Bronchial epithelial cell (primary cell): ENCODE results near the gene TRIM56. TPM values are rescaled to one million over a fixed set of nuclear protein-coding genes. Genes with fewer than 3 reads are reported as not detected.
A peak's percentile ranks its signal among the peaks of the same experiment; 100 is the strongest.
"Not testable (repeated sequence)": the region's sequence is repeated elsewhere in the genome, so short reads cannot be mapped to it uniquely, and the experiment has no call there.

ENCODE experiments used
- DNase-seq: peaks from one replicate; pipeline ENCODE4 v3.0.0-alpha.2; 2010; ENCODE audit warnings: low read depth
- FAIRE-seq: peaks from 2 replicates; lab custom pipeline; 2011; peaks lifted over from hg19 to GRCh38; lab: Jason Lieb, UNC
- H3K27me3 ChIP-seq: 2 replicates; pipeline ENCODE4 v1.5.1; 2011; ENCODE audit warnings: low read length; ENCODE audit not compliant: control insufficient read depth, insufficient read depth
- H3K36me3 ChIP-seq: 2 replicates; pipeline ENCODE4 v1.5.1; 2011; ENCODE audit warnings: low read length; ENCODE audit not compliant: control insufficient read depth, insufficient read depth
- H3K4me3 ChIP-seq: 2 replicates; pipeline ENCODE4 v1.5.1; 2011; ENCODE audit warnings: mild to moderate bottlenecking, low read depth, low read length, control low read depth
- total RNA-seq: library from RNA; depleted of rRNA; stranded (reverse); fragments of >200 nt; gene quantifications from 2 replicates; pipeline ENCODE4 v1.2.1, GENCODE V29; 2014
- TF ChIP-seq, protein P1 (sequence below): IDR thresholded peaks from 2 replicates; pipeline ENCODE4 v1.5.1; 2011; ENCODE audit warnings: mild to moderate bottlenecking, moderate library complexity, low read length, control low read depth, inconsistent platforms; ENCODE audit not compliant: insufficient read depth, severe bottlenecking

TRIM56 gene
- total RNA-seq, 1 donor from 2014 or later: 6.6 TPM

DNA sequence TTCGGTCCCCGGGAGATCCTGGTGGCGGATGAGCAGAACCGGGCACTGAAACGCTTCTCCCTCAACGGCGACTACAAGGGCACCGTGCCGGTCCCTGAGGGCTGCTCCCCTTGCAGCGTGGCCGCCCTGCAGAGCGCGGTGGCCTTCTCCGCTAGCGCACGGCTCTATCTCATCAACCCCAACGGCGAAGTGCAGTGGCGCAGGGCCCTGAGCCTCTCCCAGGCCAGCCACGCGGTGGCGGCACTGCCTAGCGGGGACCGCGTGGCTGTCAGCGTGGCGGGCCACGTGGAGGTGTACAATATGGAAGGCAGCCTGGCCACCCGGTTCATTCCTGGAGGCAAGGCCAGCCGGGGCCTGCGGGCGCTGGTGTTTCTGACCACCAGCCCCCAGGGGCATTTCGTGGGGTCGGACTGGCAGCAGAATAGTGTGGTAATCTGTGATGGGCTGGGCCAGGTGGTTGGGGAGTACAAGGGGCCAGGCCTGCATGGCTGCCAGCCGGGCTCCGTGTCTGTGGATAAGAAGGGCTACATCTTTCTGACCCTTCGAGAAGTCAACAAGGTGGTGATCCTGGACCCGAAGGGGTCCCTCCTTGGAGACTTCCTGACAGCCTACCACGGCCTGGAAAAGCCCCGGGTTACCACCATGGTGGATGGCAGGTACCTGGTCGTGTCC lies 3.7 kb downstream of the TRIM56 start:
- DNase-seq (no peak), FAIRE-seq (no peak)
- TF ChIP-seq, protein P1, sequence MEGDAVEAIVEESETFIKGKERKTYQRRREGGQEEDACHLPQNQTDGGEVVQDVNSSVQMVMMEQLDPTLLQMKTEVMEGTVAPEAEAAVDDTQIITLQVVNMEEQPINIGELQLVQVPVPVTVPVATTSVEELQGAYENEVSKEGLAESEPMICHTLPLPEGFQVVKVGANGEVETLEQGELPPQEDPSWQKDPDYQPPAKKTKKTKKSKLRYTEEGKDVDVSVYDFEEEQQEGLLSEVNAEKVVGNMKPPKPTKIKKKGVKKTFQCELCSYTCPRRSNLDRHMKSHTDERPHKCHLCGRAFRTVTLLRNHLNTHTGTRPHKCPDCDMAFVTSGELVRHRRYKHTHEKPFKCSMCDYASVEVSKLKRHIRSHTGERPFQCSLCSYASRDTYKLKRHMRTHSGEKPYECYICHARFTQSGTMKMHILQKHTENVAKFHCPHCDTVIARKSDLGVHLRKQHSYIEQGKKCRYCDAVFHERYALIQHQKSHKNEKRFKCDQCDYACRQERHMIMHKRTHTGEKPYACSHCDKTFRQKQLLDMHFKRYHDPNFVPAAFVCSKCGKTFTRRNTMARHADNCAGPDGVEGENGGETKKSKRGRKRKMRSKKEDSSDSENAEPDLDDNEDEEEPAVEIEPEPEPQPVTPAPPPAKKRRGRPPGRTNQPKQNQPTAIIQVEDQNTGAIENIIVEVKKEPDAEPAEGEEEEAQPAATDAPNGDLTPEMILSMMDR: no peak
- Histone ChIP-seq H3K4me3 (no peak overlapping the region), H3K27me3 (no peaks in the 10 kb centered on the region), H3K36me3 (peaks cover 29% of the 10 kb centered on the region)

DNA sequence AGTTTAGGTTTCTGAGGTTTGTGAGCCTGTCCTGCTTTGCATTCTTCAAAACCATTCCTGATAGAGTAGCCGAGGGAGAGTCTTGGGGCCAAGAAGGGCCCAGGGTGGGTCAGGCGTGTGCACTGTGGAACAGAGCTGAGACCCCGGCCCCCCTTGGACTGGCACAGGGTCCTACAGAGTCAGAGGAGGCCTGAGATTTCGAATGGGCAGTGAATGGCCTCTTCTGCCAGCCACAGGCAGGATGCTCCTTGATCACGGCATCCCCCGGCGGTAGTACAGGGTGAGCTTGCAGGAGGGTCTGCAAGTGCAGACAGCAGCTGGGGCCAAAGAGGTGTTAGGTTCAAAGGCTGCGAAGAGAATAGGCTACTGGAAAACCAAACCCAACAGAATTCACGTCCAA lies 4.6 kb downstream of the TRIM56 start:
- TF ChIP-seq, protein P1: no peak
- FAIRE-seq (no peak), DNase-seq (no peak)
- peaks cover 29% of the 10 kb centered on the region for H3K36me3 ChIP-seq
- H3K4me3 ChIP-seq: no peak overlapping the region
- H3K27me3 ChIP-seq: no peaks in the 10 kb centered on the region

DNA sequence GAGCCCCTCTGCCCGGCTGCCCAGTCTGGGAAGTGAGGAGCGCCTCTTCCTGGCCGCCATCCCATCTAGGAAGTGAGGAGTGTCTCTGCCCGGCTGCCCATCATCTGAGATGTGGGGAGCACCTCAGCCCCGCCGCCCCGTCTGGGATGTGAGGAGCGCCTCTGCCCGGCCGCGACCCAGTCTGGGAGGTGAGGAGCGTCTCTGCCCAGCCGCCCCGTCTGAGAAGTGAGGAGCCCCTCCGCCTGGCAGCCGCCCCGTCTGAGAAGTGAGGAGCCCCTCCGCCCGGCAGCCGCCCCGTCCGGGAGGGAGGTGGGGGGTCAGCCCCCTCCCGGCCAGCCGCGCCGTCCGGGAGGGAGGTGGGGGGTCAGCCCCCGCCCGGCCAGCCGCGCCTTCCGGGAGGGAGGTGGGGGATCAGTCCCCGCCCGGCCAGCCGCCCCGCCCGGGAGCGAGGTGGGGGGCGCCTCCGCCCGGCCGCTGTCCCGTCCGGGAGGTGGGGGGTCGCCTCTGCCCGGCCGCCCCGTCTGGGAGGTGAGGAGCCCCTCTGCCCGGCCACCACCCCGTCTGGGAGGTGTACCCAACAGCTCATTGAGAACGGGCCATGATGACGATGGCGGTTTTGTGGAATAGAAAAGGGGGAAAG lies 7.1 kb downstream of the TRIM56 start:
- peaks cover 21% of the 10 kb centered on the region for H3K36me3 ChIP-seq
- DNase-seq, FAIRE-seq: not testable (repeated sequence)

DNA sequence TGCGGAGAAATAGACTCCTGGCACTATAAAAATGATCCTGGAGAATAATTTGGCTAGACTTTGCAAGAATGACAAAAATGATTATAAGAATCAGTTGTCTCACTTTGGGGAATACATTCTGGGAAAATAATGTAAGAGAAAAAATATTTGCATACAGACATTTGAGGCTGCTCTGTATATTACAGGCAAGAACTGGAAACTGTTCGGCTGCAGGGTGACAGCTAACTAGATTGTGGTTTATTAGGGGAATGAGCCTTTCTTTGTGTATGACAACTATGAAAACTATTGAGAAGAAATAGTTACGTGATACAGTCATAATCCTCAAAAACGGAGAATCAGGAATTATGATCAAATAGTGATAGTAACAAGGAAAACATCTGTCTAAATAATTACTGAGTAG lies 8.6 kb downstream of the TRIM56 start:
- DNase-seq (peak; percentile 52), FAIRE-seq (no peak)
- H3K4me3 ChIP-seq: no peak overlapping the region
- TF ChIP-seq, protein P1: no peak
- H3K27me3 ChIP-seq: no peaks in the 10 kb centered on the region
- peaks cover 10% of the 10 kb centered on the region for H3K36me3 ChIP-seq

More for the DNA sequence above, 7.1 kb downstream of the TRIM56 start:
- H3K27me3 ChIP-seq, H3K4me3 ChIP-seq: not testable (repeated sequence)

DNA sequence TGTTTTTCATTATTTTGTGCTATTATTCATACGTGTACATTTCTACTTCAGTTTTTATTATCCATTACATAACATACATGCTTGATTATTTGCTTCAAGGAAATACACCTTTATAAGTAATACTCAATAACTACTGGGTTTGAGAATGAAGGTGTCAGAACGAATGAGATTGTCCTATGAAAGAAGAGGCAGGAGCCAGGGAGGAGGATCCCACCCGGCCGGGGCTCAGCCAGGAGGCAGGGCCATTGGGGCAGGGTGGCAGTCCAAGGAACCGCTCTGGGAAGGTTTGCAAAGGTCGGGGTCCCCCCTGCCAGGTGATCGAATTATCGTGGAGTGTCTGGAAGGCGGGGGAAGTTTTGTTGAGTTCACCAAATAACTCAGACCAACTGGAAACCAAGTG lies 9.1 kb downstream of the TRIM56 start:
- TF ChIP-seq, protein P1: no peak
- FAIRE-seq: no peak

DNA sequence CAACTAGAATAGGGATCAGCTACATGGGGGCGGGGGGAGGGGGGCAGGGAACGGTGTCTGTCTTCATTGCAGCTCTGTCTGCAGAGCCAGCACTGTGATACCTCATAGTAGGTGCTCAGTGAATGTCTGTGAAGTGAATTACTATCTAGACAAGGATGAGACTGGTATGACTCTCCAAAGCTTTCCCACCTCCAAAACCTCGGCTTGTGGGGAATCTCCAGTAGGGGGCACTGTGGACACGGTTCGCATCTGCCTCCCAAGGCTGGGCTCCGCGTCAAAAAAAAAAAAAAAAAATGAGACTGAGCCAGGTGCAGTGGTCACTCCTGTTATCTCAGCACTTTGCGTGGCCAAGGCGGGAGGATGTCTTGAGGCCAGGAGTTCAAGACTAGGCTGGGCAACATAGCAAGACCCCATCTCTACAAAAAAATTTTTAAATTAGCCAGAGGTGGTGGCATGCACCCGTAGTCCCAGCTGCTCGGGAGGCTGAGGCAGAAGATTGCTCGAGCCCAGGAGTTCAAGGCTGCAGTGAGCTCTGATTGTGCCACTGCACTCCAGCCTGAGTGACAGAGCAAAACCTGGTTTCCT lies 9.6 kb downstream of the TRIM56 start:
- no peak overlapping the region for H3K4me3 ChIP-seq
- peaks cover 2% of the 10 kb centered on the region for H3K36me3 ChIP-seq
- no peak for FAIRE-seq
- TF ChIP-seq, protein P1: peak; percentile 73
- DNase-seq: peak; percentile 45
- no peaks in the 10 kb centered on the region for H3K27me3 ChIP-seq

More for the DNA sequence above, 9.1 kb downstream of the TRIM56 start:
- Histone ChIP-seq H3K27me3 (no peaks in the 10 kb centered on the region), H3K36me3 (peaks cover 6% of the 10 kb centered on the region), H3K4me3 (no peak overlapping the region)
- no peak for DNase-seq
